Upper lobe of left lung (tissue), 6 donors: ENCODE results near the gene PFDN2. TPM values are rescaled to one million over a fixed set of nuclear protein-coding genes. Genes with fewer than 3 reads are reported as not detected.

ENCODE experiments used
- ATAC-seq, 2 donors: fragments of 200-7000 bp; cut with Tn5 transposase; one replicate each; pipeline ENCODE4 v1.9.1; 2022; ENCODE audit warnings: mild to moderate bottlenecking in 2 of 2, moderate library complexity in 2 of 2; ENCODE audit not compliant: low FRiP score in 2 of 2
- DNase-seq, 2 donors: peaks; one replicate each; pipeline ENCODE4 v3.0.0-alpha.2; 2019 to 2020
- H3K27ac ChIP-seq, 4 donors: fragments of 200-600 bp; sonication (generic); one replicate each; pipeline ENCODE4 v1.5.1; 2016 to 2019
- H3K27me3 ChIP-seq, 4 donors: fragments of 200-600 bp; sonication (generic); one replicate each; pipeline ENCODE4 v1.5.1; 2017 to 2019
- H3K36me3 ChIP-seq, 4 donors: fragments of 200-600 bp; sonication (generic); one replicate each; pipeline ENCODE4 v1.5.1; 2016 to 2019
- H3K4me1 ChIP-seq, 4 donors: fragments of 200-600 bp; sonication (generic); one replicate each; pipeline ENCODE4 v1.5.1; 2018 to 2019
- H3K4me3 ChIP-seq, 4 donors: fragments of 200-600 bp; sonication (generic); one replicate each; pipeline ENCODE4 v1.5.1; 2017 to 2019; ENCODE audit warnings: mild to moderate bottlenecking in 2 of 4, moderate library complexity in 1 of 4
- H3K9me3 ChIP-seq, 4 donors: fragments of 200-600 bp; sonication (generic); one replicate each; pipeline ENCODE4 v1.5.1; 2018 to 2019
- CTCF ChIP-seq, 6 experiments: fragments of 450-650 bp in 4 of 6; fragments of 200-600 bp in 2 of 6; sonication (generic) in 2 of 6; IDR thresholded peaks; one replicate each; pipeline ENCODE4 v1.5.1; 2016 to 2019; ENCODE audit warnings: antibody characterized with exemption in 6 of 6
- EP300 ChIP-seq, 4 donors: sonication (generic); formaldehyde crosslinking; IDR thresholded peaks; one replicate each; pipeline ENCODE4 v1.5.1; 2017; ENCODE audit warnings: antibody characterized with exemption in 4 of 4, control low read depth in 2 of 4
- POLR2A ChIP-seq, 4 donors: fragments of 450-650 bp; IDR thresholded peaks; one replicate each; pipeline ENCODE4 v1.5.1; 2016 to 2017; ENCODE audit warnings: antibody characterized with exemption in 4 of 4, mild to moderate bottlenecking in 2 of 4
- POLR2AphosphoS5 ChIP-seq, 2 donors: sonication (generic); formaldehyde crosslinking; IDR thresholded peaks; one replicate each; pipeline ENCODE4 v1.5.1; 2017; ENCODE audit warnings: antibody characterized with exemption in 2 of 2
- WGBS, 2 donors: methylation state at CpG; one replicate each; pipeline ENCODE4 v1.1.5; 2017 to 2018; 5-methylcytosine and 5-hydroxymethylcytosine counted together
- total RNA-seq, 6 donors: library from RNA; depleted of rRNA in 4 of 6; stranded (reverse); fragments of >200 nt in 4 of 6; gene quantifications; one replicate each; pipeline versions ENCODE4 v1.1.0 to v1.2.1, GENCODE V29; 2016 to 2021
- donor health status: DM: no; HTN: no; CAD: no; lungs with moderate emphysema.
- donor health status: DM: no; HTN: yes; CAD: no; lungs with severe emphysema.

Gene PFDN2, protein sequence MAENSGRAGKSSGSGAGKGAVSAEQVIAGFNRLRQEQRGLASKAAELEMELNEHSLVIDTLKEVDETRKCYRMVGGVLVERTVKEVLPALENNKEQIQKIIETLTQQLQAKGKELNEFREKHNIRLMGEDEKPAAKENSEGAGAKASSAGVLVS
- 10 to 100 TPM; 17.8 to 55.9 (median 41.4) TPM for total RNA-seq

- peak; percentile 90 to 97 for DNase-seq
- Histone ChIP-seq H3K27ac (peak within 1 kb of the TSS; percentile 89 to 97 (median 94)), H3K4me3 (peak within 1 kb of the TSS; percentile 70 to 98 (median 93)), H3K27me3 (no peaks in the 10 kb centered on the region), H3K36me3 (peaks cover 10 to 35% (median 32%) of the 10 kb centered on the region in 4 donors), H3K9me3 (no peaks in the 10 kb centered on the region), H3K4me1 (peaks cover 39 to 80% (median 47%) of the 10 kb centered on the region in 4 donors)
- WGBS, 2 donors, result 0 to 1% methylated on average over 28 to 55 of the region's 58 CpGs
- TF ChIP-seq POLR2A (IDR thresholded peaks at IDR 0.05) (peak; percentile 53 to 93 (median 84)), CTCF (IDR thresholded peaks at IDR 0.05) (peak in 2 of 6 experiments; percentile 21 to 23), POLR2AphosphoS5 (IDR thresholded peaks at IDR 0.05) (peak; percentile 97 to 99), EP300 (IDR thresholded peaks at IDR 0.05) (peak in 1 of 4 donors; percentile 33)
- peak; percentile 93 to 97 for ATAC-seq
Observed at GRCh38 chr1:161117759-161118581, at the start of gene PFDN2, which contains the start of gene NIT1. Gene PFDN2 (minus strand): TSS chr1:161118037. CDS start chr1:161118026, 11 bp downstream. Gene NIT1 (plus strand): TSS chr1:161118105. CDS start chr1:161118177, 72 bp downstream.

GRCh38 chr1:161166669-161167548, 49.1 kb upstream of the PFDN2 start:
- H3K4me1 ChIP-seq, result peaks cover 14 to 28% (median 16%) of the 10 kb centered on the region in 4 donors
- peaks cover 8 to 50% (median 31%) of the 10 kb centered on the region in 4 donors for H3K36me3 ChIP-seq
- peak overlapping the region; percentile 83 to 92 (median 88) for H3K27ac ChIP-seq
- H3K4me3 ChIP-seq, result peak overlapping the region; percentile 42 to 90 (median 58)
- ATAC-seq (no peak), DNase-seq (peak in 1 of 2 donors; percentile 77)
- no peaks in the 10 kb centered on the region for H3K27me3 ChIP-seq
- WGBS, 2 donors, result 7 to 11% methylated on average over 21 to 33 of the region's 33 CpGs
- H3K9me3 ChIP-seq, result no peaks in the 10 kb centered on the region
- no peak for TF ChIP-seq POLR2AphosphoS5 (IDR thresholded peaks at IDR 0.05)
- TF ChIP-seq CTCF (IDR thresholded peaks at IDR 0.05), result no peak
- TF ChIP-seq EP300 (IDR thresholded peaks at IDR 0.05), result no peak
- no peak for TF ChIP-seq POLR2A (IDR thresholded peaks at IDR 0.05)

- WGBS, 2 donors, result 0 to 1% methylated on average over 36 to 53 of the region's 54 CpGs
- ATAC-seq (peak; percentile 98), DNase-seq (peak; percentile 89 to 97)
- Histone ChIP-seq H3K27ac (peak within 1 kb of the TSS; percentile 83 to 92 (median 88)), H3K36me3 (peaks cover 3 to 42% (median 22%) of the 10 kb centered on the region in 4 donors), H3K27me3 (no peaks in the 10 kb centered on the region), H3K4me1 (peaks cover 15 to 34% (median 24%) of the 10 kb centered on the region in 4 donors), H3K9me3 (no peaks in the 10 kb centered on the region), H3K4me3 (peak within 1 kb of the TSS; percentile 42 to 90 (median 58))
- TF ChIP-seq EP300 (IDR thresholded peaks at IDR 0.05) (peak in 1 of 4 donors; percentile 13), CTCF (IDR thresholded peaks at IDR 0.05) (peak in 4 of 6 experiments; percentile 32 to 43 (median 34)), POLR2AphosphoS5 (IDR thresholded peaks at IDR 0.05) (peak; percentile 68 to 82), POLR2A (IDR thresholded peaks at IDR 0.05) (peak in 3 of 4 donors; percentile 61 to 74 (median 71))
Observed at GRCh38 chr1:161165742-161166668, 48.2 kb upstream of the PFDN2 start, which contains the start of gene PPOX. Gene PPOX (plus strand): TSS chr1:161166426. CDS start chr1:161166848, 422 bp downstream.
